NCI-H128 (cell line): ENCODE data around the gene LRRC38.
"Not testable (repeated sequence)": the region's sequence is repeated elsewhere in the genome, so short reads cannot be mapped to it uniquely, and the experiment has no call there.

Source experiments
- DNase-seq: peaks from one replicate; lab custom pipeline; 2025; ENCODE audit not compliant: unreplicated experiment; lab: John Stamatoyannopoulos, UW

The LRRC38 gene, protein sequence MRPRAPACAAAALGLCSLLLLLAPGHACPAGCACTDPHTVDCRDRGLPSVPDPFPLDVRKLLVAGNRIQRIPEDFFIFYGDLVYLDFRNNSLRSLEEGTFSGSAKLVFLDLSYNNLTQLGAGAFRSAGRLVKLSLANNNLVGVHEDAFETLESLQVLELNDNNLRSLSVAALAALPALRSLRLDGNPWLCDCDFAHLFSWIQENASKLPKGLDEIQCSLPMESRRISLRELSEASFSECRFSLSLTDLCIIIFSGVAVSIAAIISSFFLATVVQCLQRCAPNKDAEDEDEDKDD

DNA sequence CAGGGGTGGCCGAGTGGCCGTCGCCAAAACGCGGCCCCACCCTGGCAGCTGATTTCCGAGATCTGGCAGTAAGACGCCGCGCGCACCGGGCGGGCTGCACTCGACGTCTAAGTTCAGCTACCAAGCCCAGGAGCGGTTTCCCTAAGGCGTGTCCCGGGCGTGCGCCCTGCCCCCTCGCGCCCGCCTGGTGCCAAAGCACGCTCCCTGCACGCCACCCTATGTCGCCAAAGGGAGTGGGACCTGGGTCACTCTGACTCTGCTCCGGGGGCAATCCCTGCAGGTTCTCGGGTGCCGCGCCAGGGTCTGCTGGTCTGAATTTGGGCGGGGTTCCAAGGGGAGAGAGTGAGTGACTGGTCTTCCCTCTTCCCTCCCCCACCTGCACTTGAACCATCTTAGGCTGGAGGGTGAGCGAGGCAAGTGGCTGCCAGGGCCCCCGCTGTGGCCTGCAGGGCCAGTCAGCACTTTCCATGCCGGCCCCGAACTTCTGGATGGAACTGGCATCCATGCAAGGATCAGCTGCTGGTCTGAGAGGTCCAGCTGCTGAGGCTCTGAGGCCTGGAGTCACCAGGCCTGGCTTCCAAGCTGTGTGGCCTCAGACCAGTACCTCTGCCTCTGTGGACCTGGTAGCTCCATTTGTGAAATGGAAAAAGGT lies at the start of gene LRRC38:
Gene LRRC38, minus strand, starts transcription at position 109 of the 652 bp plus-strand sequence. CDS start 410 bp downstream, outside the sequence.
- DNase-seq, result no peak

DNA sequence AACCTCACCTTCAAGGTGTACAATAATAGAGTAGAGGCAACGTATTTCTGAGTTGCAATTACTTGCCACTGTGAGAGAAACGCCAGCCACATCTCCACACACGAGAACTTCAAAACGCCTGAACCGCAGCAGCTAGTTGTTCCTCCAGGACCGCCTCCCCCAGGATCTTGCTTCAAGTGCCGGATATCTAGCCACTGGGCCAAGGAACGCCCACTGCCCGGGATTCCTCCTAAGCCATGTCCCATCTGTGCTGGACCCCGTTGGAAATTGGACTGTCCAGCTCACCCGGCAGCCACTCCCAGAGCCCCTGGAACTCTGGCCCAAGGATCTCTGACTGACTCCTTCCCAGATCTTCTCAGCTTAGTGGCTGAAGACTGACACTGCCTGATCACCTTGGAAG lies 49.2 kb upstream of the LRRC38 start:
- not testable (repeated sequence) for DNase-seq

DNA sequence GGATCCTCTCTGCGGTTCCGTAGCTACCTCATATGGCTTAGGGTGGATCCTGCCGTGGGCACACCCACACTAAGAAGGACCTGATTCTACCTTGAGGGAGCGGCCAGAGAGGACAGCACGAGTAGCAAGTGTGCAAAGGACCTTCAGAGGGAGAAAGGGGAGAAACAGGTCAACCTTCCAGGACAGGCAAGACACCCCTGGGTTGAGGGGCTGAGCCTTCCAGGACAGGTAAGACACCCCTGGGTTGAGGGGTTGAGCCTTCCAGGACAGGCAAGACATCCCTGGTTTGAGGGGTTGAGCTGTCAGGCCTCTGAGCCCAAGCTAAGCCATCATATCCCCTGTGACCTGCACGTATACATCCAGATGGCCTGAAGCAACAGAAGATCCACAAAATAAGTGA lies 46.7 kb upstream of the LRRC38 start:
- DNase-seq, result no peak

DNA sequence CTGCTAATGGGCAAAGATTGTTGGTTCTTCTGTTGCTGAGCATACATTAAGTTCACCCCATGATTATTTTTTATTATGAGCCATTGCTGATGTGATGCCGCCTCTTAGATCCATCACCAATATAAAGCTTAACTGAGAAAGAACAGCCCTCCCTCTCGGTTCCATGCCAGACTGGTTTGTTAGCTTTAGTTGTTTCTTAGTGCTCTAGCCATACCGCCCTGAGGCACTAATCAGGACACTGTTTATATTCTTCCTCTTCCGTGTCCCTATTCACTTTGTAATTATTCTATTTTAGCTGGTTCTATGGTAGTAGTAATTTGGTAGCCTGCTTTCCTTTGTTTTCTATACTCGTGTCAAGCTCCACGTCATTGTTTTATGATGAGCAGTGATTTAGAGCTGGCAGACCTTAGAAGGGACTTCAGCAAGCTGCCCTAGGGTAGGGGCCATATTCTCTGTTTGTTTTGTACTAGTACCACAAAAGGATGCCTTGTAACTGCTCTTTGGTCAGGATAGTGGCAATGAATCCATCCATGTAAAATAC lies 42.5 kb upstream of the LRRC38 start:
- no peak for DNase-seq

DNA sequence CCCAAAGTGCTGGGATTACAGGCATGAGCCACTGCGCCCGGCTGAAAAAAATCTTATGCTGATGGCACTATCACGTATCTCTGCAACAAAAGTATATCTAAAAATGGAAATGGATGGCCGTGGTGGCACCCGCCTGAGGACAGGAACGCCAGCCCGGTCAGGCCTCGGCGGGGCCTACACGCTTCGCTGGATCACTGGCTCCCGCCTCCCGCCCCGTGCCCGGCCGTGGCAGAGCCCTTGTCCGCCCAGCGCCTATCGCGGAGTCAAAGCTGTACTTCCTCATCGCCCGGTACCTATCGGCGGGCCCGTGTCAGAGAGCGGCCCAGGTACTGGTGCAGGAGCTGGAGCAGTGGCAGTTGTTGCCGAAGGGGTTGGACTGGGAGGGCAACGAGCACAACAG lies 41.0 kb upstream of the LRRC38 start:
- DNase-seq, result no peak

DNA sequence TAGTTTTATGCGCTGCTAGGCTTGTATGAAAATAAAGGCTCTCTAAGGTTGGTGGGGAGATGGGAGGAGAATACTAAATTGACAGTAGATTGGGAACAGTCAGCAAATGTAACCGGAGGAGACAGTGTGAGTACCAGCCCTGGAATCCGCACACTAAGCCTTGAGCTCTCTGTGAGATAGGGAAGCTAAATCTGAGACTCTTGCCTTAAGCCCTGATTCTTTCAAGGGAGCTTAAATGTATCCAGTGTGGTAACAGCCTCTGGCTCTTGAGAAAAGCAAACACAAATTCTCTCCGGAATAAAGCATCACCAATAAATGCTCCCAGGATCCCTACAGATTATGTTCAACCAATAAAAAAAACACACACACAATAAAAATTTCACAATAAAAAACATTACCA lies 36.9 kb upstream of the LRRC38 start:
- no peak for DNase-seq

DNA sequence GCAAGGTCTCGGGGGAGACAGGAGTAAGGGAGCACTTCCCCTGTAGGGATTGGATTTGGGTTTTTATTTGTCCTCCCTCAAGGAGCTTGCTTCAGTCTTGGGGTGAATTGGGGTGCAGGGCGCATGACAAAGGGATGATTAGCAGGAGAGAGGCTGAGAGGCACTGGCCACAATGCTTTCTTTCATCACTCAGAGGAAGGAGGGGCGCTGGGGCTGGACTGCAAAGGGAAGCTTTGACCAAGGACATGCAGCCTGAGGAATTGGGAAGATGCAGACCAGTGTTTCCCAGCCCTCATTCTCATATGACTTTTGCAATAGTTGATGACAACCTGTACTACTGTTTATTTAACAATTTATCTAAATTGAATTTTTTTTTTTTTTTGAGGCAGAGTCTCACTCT lies 35.7 kb upstream of the LRRC38 start:
- no peak for DNase-seq

DNA sequence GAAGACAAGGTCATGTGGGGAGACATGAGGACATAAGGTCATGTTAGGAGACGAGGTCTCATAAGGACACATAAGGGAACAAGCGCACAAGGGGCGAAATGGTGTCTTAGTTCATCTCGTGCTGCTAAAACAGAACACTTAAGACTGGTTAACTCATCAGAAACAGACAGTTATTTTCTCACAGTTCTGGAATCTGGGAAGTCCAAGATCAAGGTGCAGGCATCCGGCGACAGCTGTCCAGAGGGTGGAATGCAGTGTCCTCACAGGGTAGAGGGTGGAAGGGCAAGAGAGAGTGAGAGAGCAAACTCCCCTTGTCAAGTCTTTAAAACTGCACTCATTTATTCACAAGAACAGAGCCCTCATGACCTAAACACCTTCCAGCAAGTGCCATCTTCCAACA lies 35.2 kb upstream of the LRRC38 start:
- DNase-seq, result no peak

DNA sequence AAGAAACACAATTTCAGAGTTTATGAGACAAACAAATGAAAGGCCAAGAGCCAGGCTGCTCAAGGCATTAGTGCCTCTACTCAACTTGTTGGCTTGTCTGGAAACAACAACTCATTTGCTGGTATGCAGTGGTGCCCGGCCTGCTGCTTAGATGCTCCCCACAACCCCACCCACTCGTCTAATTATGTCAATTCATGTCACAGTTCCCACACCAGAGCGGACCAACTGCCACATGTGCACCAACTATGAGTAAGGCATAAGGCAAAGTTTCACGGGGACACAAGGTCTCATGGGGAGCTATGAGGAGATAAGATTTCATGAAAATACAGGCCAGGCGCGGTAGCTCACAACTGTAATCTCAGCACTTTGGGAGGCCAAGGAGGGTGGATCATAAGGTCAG lies 34.5 kb upstream of the LRRC38 start:
- no peak for DNase-seq

DNA sequence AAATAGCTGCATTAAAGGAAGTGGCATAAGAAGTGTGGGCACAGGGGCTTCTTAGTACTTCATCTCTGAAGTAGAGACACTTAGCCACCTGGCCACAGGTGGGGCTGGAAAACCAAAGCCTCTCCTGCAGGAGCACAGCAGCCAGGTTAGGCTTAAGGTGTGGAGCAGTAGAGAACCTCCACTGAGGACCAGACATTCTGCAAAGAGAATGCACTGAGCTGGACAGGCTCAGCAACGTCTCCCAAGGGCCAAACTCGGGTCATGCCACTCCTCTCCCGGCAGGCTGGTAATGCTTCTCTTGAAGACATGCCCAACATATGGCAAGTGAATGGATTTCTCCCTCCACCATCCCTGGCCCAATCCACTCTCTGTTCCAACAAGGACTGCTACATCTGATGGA lies 33.0 kb upstream of the LRRC38 start:
- DNase-seq, result no peak

DNA sequence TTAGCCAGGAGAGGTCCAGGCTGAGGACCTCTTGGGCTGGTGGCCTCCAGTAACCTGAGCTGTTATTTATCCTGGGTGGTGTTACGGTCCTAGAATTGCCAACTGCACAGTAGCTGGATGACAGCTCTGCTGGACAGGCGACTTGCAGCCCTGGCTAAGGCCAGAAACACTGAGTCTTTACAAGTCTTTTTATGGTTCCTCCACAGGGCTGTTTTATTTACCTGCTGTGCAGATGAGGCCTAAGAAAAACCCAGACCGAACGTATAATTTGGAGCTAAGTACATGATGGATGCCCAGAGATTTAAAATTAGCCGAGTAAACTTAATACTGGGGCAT lies 30.4 kb upstream of the LRRC38 start:
- no peak for DNase-seq

DNA sequence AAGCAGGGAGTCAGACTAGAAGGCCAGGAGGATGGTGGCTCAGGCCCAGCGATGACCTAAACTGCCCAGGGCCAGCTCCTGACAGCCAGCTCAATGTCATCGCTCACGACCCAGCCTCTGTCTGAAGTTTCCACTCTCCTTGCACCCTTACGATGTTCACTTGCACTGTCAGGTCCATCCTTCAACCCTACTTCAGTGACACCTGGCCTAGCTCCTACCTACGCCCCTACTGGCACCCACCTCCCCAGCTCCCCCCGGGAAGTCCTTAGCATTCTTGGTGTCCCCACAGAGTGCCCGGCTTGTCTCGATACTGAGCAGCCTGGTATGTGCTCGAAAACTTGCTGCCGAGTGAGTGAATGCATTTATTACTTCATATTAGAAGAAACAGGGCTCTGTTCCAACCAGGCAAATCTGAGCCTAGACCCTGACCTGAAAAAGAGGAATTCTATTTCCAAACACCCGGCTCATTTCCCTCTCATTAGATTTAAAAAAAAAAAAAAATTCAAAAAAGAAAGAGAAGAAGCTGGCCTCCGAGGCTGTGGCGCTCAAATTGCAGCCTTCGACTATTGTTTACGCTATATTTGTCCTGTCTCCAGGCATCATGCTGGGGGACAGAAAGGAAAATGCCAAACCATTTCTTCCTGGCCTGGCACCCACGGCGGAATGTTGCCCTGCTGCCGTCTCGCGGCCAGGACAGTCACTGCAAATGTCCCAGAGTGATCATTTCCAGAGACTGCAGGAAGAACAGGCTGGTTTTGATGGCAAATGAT lies 29.8 kb upstream of the LRRC38 start:
- no peak for DNase-seq

DNA sequence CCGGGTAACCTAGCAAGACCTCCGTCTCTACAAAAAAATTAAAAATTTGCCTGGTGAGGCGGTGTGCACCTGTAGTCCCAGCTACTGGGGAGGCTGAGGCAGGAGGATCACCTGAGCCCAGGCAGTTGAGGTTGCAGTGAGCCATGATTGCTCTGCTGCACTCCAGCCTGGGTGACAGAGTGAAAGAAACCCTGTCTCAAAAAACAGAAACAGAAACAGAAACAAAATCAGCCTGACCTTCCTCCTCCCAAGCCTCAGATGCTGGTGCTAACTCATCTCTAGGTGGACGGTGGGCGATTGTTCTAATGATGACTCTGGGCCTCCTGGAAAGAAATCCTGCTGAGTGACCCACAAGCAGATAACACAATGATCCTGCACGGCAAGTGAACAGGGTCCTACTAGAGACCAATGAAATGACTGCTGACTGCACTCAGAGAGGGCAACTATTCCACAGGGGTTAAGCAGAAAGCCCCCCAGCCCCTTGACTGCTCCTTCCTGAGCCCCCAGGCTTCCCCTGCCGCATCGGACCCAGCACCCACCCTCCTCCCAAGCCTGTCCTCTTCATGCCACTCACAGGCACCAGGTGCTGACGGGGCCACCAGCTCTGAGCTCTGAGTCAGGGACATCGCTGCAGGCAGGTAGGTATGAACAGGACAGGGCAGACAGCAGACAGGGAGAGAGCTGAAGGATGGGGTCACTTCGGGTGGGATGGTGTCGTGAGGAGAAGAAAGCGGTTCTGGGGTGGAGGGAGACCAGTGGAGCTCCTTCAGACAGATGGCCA lies 27.8 kb upstream of the LRRC38 start:
- no peak for DNase-seq

DNA sequence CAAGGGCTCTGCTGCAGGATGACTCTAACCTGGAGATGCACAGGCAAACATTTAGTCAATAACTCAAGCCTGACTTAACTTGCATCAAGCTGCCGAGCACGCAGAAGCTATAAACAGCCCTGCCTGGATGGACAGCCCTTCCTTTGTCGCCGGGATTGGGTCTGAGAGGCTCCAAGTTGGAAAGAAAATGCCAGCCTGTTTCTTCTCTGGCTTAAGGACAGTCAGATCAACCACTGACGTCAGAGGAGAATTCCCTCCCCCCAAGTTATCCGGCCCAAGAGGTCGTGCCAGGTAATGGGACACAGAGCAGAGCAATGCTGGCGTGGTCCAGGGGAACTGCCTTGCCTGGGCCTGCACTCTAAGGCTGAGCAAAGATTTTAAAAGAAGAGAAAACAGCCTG lies 27.1 kb upstream of the LRRC38 start:
- DNase-seq, result no peak

DNA sequence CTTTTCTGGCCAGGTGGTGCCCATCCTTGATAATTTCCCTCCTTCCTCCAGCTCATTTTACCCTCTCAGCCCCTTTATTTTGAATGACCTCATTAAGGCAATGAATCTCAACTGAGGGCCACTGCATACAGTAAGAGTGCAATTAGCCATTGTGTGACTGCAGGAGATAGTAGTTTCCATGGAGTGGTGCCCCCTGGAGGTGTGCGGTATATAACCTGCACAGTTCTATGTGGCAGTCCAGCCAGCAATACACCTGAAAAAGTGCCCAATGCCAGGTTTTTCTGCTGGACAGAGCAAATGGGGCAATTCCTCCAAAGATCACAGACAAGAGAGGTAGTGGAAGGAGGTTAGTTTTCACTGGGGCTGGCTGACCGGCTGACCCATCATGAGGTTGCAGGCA lies 25.9 kb upstream of the LRRC38 start:
- no peak for DNase-seq

DNA sequence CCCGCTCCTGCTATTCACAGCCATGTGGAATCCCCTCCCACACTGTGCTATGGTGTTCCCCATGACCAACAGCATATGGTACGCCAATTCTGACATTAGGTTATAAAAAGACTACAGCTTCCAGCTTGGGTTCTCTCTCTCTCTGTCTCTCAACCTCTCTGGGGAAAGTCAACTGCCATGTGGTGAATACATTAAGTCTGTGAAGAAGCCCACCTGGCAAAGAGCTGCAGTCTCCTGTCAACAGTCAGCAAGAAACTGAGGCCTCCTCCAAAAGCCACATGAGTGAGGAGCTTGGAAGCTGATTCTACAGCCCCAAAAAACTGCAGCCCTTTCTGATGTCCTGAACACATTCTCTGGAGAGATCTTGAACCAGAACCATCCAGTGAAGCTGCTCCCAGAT lies 25.0 kb upstream of the LRRC38 start:
- DNase-seq, result no peak

DNA sequence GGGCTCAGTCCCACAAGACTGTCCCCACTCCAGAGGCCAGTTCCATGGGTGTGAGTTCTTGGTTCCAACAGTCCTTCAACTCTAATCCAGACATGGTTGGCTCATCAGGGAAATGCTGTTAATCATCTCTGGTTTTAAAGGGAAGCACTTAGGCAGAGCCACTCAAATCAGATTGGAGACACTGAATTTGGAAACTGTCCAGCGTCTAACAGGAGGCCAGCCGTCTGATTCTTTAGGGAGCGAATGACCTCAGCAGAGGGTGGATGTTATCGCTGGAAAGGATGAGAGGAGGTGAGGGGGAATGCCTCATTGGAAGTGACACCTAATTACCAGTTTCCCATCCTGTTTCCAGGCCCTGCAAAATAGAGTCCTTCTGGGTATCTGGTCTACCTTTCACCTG lies 22.8 kb upstream of the LRRC38 start:
- DNase-seq, result no peak

DNA sequence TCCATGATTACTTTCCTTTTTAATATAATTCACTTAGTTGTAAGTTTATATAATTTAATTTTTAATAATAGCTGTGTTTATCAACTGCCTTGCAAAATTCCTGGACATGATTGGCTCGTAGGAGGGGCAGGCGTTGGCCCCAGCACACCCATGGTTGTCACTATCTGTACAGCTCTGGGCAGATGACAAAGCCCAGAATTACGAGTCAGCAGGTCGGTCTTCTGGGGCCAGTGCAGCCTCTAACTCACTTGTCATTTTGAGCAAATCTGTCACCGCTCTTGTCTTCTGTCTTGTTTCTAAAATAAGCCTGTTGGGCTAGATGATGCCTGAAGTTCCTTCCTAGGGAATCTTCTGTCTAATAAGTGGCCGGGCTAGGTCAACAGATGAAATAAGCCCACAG lies 21.4 kb upstream of the LRRC38 start:
- no peak for DNase-seq

DNA sequence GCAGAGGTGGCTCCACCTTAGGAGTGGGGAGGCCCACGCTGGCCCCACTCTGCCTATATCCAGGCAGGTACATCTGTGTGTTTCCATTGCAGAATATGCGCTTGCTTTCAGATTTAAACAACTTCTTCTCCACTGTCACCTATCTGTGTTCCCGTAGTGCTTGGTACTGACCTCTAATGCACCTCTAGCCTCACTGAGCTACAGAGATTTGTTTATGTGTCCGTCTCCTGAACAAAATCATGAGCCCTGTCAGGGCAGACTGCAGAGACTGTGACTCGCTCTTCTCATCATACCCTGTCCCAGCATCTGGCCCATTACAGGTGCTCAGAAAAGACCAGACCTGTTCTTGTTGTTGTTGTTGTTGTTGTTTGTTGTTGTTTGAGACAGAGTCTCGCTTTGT lies 14.5 kb upstream of the LRRC38 start:
- DNase-seq, result no peak

DNA sequence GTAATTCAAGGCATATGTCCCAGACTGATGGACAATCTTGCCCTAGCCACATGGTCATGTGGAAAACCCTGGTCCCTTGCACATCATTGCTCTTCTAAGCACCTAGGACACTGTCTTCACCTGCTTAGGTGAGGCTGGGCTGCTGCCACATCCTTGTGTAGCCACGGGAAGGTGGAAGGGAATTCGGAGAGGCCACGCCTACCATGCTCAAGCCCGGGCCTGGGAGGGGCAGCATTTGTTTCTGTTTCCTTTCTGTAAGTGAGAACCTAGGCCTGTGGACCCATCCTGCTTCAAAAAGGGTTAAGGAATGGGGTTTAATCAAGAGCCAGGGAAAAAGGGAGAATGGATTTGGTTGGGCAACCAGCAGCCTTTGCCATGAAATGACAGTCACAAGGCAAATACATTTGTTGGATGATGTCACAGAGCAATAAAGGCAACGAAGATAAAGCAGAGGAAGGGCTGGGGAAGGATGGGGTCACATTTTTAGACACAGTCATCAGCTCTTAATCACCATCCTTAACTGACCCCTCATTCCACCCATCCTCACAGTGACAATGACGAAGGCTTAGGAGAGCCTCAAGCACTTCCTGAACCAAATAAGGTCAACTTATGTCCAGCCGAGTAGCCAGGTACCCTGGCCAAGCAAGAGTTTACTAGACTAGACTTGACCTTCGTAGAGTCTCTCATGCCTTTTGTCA lies 10.1 kb upstream of the LRRC38 start:
- no peak for DNase-seq

DNA sequence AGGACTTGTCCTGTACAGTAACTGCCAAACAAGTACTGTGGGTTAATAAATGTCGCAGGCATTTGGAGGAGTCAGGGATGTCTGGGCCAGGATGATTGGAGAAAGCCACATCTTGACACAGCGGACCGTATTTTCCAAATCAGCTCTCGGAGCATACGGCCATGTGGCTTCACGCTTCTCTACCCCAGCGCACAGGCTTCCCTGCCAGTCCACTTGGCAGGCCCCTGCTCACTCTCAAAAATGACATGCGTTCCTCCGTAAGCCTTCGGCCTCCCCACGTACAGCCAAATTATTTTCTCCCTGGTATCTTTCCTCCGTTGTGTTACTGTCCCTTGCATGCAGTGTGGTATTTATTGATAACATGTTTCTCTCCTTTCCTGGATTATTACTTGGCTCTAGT lies 7.2 kb upstream of the LRRC38 start:
- no peak for DNase-seq
